ENCODE measurements around the gene DYRK1A.

- TF ChIP-seq EP300 (IDR thresholded peaks at IDR 0.05) (peak; percentile 52), CTCF (IDR thresholded peaks at IDR 0.05) (peak in 1 of 3 experiments; percentile 6)
Observed at GRCh38 chr21:37564341-37564923, 197.9 kb downstream of the DYRK1A start.

Measured in esophagus muscularis mucosa (tissue), 3 donors.